H4 (cell line): ENCODE results near the gene ASF1A. TPM values are rescaled to one million over a fixed set of nuclear protein-coding genes. Genes with fewer than 3 reads are reported as not detected.

Experiments
- total RNA-seq: library from RNA; depleted of rRNA; stranded (reverse); fragments of >200 nt; shearing (Covaris generic); gene quantifications from 2 replicates; pipeline ENCODE4 v1.2.3, GENCODE V29; 2014; rRNA removed

ASF1A gene
- total RNA-seq, 1 experiment from 2014 or later: 46.3 TPM

Other genes starting within 250 kb of the ASF1A start
- gene CEP85L, start 242.6 kb upstream of the ASF1A start, total RNA-seq: 1.8 and 3.0 TPM in 2 replicates
- gene MCM9, start 41.0 kb downstream of the ASF1A start, total RNA-seq: 2.5 and 3.7 TPM in 2 replicates
- gene FAM184A, start 184.5 kb downstream of the ASF1A start, total RNA-seq: 1.4 and 2.1 TPM in 2 replicates